ENCODE results near the gene HOXB8. TPM values are rescaled to one million over a fixed set of nuclear protein-coding genes. Genes with fewer than 3 reads are reported as not detected.

HOXB8 gene
- total and polyA plus RNA-seq, 2 donors (not counting 3 experiments of a cell fraction or from before 2014, with no cell fraction given) = 1.7 to 2.4 TPM

- H3K9ac ChIP-seq (replicated peaks; ENCODE audit: extremely low read depth, insufficient read depth, low read length) = no peak overlapping the region
- no peaks in the 10 kb centered on the region for H4K20me1 ChIP-seq (replicated peaks; ENCODE audit: control insufficient read depth, extremely low read depth, insufficient read depth, low read length)
- dilution Hi-C loops (cut with MboI; ENCODE audit: extremely low pct_ligation_motif_present, low sequenced_read_pairs) = no loop called here
- peaks cover 66 to 90% of the 10 kb centered on the region in 2 experiments for H3K27me3 ChIP-seq (ENCODE audit: control insufficient read depth in 2 of 2, insufficient read depth in 2 of 2, low read length in 2 of 2)
- no peak overlapping the region for H3K4me3 ChIP-seq (replicated peaks in 1 of 3; ENCODE audit: insufficient read depth in 1 of 3, low read depth in 1 of 3, low read length in 3 of 3)
- BruUV-seq (replicated peaks) = no TSS peak
- FAIRE-seq (no peak), DNase-seq (ENCODE audit: low read depth, low spot score) (no peak)
- POLR2A ChIA-PET = no interaction called here
- no peaks in the 10 kb centered on the region for H3K9me1 ChIP-seq (replicated peaks; ENCODE audit: control insufficient read depth, extremely low read depth, insufficient read depth, low read length)
- TF ChIP-seq POLR2AphosphoS5 (IDR thresholded peaks at IDR 0.05; ENCODE audit: insufficient read depth, low read depth, low read length) (no peak), JUN (IDR thresholded peaks at IDR 0.05; ENCODE audit: borderline replicate concordance, insufficient read depth, insufficient read length, low read depth) (no peak), POLR2A (IDR thresholded peaks at IDR 0.05; ENCODE audit: low read depth, low read length) (no peak), EZH2 (IDR thresholded peaks at IDR 0.05; ENCODE audit: borderline replicate concordance, low read depth, low read length, severe bottlenecking) (peak; percentile 18), GATA2 (IDR thresholded peaks at IDR 0.05; ENCODE audit: insufficient read depth, insufficient read length, low read depth, low read length) (no peak), MYC (IDR thresholded peaks at IDR 0.05; ENCODE audit: low read depth, low read length) (no peak)
- TF ChIP-seq, protein P1, sequence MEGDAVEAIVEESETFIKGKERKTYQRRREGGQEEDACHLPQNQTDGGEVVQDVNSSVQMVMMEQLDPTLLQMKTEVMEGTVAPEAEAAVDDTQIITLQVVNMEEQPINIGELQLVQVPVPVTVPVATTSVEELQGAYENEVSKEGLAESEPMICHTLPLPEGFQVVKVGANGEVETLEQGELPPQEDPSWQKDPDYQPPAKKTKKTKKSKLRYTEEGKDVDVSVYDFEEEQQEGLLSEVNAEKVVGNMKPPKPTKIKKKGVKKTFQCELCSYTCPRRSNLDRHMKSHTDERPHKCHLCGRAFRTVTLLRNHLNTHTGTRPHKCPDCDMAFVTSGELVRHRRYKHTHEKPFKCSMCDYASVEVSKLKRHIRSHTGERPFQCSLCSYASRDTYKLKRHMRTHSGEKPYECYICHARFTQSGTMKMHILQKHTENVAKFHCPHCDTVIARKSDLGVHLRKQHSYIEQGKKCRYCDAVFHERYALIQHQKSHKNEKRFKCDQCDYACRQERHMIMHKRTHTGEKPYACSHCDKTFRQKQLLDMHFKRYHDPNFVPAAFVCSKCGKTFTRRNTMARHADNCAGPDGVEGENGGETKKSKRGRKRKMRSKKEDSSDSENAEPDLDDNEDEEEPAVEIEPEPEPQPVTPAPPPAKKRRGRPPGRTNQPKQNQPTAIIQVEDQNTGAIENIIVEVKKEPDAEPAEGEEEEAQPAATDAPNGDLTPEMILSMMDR (IDR thresholded peaks at IDR 0.05; ENCODE audit: extremely low read depth in 1 of 2, insufficient read depth in 1 of 2, low read depth in 1 of 2, low read length in 2 of 2) = no peak
- H3K79me2 ChIP-seq (ENCODE audit: control insufficient read depth, insufficient read depth, low read length) = no peaks in the 10 kb centered on the region
- peaks cover 16% of the 10 kb centered on the region for H3K4me1 ChIP-seq (ENCODE audit: control insufficient read depth, extremely low read depth, insufficient read depth, low read length)
- no peak overlapping the region for H3K4me2 ChIP-seq (ENCODE audit: insufficient read depth, low read length)
- H2AFZ ChIP-seq (ENCODE audit: low read depth, low read length) = no peak overlapping the region
- intact Hi-C loops (cut with micrococcal nuclease) = no loop called here
- CTCF ChIA-PET = interaction anchor here (0.5 to 6.3 kb wide), 5 partner anchors 9 to 374 kb away, joined by 3 to 45 read pairs (median 7); partner anchors contain the start of genes HOXB8 and IGF2BP1
- H3K36me3 ChIP-seq (ENCODE audit: control insufficient read depth in 2 of 2, extremely low read depth in 1 of 2, insufficient read depth in 2 of 2, low read length in 2 of 2) = no peaks in the 10 kb centered on the region
- no peak overlapping the region for H3K27ac ChIP-seq (ENCODE audit: insufficient read depth, low read depth, low read length)
- no peaks in the 10 kb centered on the region for H3K9me3 ChIP-seq (replicated peaks; ENCODE audit: control insufficient read depth, insufficient read depth, low read length)
Observed at GRCh38 chr17:48623583-48623982, 8.5 kb upstream of the HOXB8 start.
